Astrocyte of the hippocampus (primary cell): ENCODE data around the gene ARHGEF4.

Experiments
- DNase-seq: peaks from one replicate; pipeline ENCODE4 v3.0.0; 2011; ENCODE audit warnings: low read depth, low spot score

The ARHGEF4 gene

GRCh38 chr2:131035826-131036231 is 199.1 kb downstream of the ARHGEF4 start:
- DNase-seq = no peak

DNA sequence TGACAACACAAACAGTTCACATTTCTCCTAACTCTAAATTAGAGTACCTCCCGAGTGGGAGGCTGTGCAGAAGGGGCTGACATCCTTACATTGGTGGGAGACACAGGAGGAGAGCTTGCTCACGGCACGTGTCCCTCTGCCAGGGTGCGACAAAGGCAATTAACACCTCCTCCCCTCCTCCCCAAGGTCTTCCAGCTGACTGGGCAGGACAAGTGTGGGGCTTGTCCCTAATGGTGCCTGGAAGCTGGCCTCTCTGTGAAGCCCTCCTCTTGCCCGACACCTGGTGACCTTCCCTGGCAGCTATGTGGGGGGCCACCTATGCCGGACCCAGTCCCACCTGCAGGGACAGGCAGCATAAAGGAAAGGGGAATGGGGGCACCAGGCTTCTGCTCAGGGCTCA is 199.6 kb downstream of the ARHGEF4 start:
- DNase-seq = no peak

DNA sequence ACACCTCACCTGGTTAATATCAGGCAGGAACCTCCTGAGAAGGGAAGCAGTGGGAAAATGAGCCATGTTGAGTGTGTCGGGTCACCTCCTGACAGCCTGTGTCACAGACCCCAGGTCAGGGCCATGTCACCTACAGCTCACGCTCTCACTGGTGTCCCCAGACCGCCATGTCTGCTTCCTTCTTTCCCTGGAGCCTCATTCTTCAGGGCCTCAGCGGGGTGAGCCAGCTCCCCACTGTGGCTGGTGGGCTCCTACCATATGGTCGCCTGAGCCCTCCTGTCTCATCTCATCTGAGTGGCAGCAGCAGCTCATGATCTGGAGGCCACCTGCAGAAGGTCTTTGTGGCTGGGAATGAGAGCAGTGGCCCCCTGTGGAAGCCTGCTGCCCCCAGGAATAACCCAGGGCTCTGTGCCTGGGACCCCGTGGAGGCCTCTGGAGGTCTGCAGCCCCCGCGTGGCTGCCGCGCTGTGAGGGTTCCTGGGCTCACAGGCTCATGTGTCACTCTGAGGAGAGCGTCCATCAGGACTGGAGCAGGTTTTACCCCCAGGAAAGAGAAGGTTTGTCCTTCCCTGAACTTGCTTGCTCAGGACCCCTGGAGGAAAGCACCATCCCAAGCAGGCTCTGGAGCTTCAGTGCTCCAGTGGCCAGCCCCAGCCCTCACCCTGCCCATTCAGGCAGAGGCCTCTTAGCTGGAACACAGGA is 200.1 kb downstream of the ARHGEF4 start:
- DNase-seq = no peak

GRCh38 chr2:131037398-131038257 is 200.9 kb downstream of the ARHGEF4 start:
- no peak for DNase-seq

GRCh38 chr2:131038258-131039100 is 201.8 kb downstream of the ARHGEF4 start:
- DNase-seq = no peak

- DNase-seq = no peak
Measured at GRCh38 chr2:131039101-131039440, 202.4 kb downstream of the ARHGEF4 start.

GRCh38 chr2:131039535-131039907 is 202.8 kb downstream of the ARHGEF4 start:
- no peak for DNase-seq

GRCh38 chr2:131039908-131040660 is 203.4 kb downstream of the ARHGEF4 start:
- no peak for DNase-seq

- no peak for DNase-seq
Measured at GRCh38 chr2:131040661-131041401, 204.1 kb downstream of the ARHGEF4 start.

DNA sequence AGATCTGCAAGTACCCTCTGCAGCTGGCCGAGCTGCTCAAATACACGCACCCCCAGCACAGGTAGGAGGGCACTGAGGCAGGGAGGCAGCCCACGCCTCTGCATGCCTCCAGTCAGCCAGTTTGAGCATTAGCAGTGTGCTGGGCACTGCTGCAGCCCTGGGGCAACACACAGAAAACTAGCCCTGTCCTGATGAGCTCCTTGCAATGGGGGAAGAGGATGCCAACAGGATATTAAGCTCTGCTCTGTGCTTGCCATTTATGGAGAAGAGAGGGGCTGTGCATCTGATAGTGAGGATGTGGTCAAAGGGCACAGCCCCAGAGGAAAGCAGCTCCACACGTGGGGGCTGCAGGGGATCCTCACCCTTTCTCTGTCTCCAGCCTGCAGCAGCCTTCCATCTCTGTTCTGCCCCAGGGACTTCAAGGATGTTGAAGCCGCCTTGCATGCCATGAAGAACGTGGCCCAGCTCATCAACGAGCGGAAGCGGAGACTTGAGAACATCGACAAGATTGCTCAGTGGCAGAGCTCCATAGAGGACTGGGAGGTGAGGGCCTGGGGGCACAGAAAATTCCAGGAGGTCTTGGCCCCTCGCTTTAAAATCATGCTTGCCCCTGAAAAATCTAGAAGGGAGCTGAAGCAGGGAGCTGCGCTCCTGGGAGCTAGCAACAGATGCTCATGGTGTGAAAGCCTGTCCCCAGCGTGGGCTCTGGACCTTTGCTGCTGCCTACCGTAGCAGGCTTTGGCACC is 204.9 kb downstream of the ARHGEF4 start:
- no peak for DNase-seq

DNA sequence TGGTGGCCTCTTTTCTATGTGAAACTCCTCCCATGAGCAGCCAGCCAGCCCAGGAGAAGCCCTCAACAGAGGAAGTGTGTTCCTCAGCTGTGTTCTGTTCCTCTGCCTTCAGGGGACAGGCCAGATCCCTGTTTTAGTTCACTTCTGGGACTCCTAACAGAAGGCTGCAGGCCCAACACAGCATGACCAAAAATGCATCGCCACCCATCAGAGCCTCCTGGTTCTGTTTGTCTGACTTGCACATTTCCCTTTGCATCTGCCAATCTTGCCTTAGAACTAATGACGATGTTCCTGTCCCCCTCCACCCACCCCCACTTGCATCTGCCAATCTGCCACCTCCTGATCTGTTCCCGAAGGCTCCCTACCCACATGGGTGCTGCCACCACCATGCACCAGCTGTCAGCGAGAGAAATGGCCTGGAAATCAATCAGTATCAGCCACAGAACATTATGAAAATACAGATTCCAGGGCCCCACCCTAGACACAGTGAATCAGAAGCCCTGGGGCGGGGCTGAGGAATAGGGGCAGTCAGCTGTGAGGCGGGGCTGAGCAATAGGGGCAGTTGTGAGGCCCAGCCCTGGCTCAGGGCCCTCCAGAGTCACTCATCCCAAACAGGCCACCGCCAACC is 205.5 kb downstream of the ARHGEF4 start:
- no peak for DNase-seq

DNA sequence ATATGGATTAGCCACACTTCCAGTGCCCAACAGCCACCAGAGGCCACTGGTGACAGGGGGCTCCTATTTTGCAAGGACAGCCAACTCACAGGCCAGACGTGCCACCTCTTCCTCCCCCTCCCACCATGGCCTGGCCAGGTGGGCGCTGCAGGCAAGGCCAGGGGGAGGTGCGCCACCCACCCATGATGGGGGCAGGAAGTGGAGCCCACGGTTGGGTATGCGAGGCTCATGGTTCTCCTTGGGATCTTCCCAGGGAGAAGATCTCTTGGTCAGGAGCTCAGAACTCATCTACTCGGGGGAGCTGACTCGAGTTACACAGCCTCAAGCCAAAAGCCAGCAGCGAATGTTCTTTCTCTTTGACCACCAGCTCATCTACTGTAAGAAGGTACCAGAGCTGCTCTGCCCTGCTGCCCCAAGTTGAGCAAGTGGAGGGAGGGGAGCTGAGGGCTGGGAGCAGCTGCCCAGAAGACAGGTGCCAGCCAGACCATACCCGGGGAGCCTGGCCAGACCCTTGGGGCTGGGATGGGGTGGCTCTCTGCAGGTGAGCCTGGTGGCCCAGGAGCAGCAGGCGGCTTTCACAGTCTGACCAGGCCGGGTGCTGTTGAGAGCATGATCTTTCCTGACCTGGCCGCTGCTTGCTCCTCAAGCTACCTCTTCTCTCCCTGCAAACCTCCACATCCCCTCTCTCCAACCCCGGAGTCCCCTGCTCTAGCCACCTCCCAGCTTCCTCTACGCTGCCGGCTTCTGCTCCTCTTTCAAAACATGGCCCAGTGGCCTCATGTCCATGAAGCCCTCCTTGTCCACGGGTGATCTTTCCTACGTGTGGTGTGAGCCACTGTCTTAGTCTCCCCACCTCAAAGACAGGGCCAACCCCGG is 206.7 kb downstream of the ARHGEF4 start:
- DNase-seq = no peak

GRCh38 chr2:131044075-131044756 is 207.5 kb downstream of the ARHGEF4 start:
- no peak for DNase-seq

DNA sequence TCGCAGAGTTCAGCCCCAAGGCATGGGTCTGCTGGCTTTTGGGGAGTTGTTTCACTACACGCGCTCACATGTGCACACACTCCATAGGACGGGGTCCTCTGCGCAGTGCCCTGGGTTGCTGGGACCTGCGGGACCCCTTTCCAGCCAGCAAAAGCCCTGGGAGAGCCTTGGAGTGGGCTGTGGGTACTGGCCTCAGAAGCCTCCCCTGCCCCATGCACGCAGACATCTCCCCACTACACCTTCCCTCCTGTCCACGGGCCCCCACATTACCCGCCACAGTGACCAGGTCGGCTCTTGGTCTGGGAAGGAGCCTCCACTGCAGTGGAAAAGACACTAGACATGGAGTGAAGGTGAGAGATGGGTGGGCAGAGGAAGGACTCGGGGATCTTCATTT is 208.0 kb downstream of the ARHGEF4 start:
- no peak for DNase-seq

DNA sequence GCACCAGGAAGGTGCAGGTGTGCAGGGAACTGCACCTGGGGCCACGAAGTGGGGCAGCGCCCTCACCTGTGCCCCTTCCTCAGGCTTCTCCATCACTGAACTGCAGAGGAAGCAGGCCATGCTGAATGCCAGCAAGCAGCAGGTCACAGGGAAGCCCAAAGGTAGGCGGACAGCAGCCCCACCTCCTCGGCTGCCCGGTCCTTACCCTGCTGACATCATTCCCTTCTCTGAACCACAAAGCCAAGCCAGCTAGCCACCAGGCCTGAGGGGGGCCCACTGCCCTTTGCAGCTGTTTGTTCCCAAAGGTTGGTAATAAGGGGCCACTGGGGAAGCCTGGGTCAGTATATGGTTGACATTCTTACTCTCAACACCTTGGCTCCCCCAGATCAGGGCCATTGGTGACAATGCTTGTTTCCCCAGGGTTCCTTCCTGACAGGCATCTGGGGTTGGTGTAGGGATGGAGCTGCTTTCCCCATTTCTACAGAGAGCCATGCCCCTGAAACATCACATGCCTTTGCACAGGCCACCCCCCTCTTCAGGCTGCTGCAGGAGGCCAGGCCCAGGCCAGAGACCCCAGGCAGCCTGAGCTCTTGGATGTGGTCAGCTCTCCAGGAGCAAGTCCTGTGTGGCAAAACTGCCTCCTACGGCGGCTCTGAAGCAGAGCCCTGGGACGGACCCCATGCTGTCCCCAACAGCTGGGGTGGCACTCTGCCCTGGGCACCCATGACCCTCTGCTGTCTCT is 208.7 kb downstream of the ARHGEF4 start:
- no peak for DNase-seq

GRCh38 chr2:131046028-131046917 is 209.6 kb downstream of the ARHGEF4 start:
- DNase-seq = no peak
